Measurements from ENCODE around the gene DOCK8.

DOCK8 gene

GRCh38 chr9:268616-269015 lies 54.0 kb downstream of the DOCK8 start:
- TF ChIP-seq, protein P1, sequence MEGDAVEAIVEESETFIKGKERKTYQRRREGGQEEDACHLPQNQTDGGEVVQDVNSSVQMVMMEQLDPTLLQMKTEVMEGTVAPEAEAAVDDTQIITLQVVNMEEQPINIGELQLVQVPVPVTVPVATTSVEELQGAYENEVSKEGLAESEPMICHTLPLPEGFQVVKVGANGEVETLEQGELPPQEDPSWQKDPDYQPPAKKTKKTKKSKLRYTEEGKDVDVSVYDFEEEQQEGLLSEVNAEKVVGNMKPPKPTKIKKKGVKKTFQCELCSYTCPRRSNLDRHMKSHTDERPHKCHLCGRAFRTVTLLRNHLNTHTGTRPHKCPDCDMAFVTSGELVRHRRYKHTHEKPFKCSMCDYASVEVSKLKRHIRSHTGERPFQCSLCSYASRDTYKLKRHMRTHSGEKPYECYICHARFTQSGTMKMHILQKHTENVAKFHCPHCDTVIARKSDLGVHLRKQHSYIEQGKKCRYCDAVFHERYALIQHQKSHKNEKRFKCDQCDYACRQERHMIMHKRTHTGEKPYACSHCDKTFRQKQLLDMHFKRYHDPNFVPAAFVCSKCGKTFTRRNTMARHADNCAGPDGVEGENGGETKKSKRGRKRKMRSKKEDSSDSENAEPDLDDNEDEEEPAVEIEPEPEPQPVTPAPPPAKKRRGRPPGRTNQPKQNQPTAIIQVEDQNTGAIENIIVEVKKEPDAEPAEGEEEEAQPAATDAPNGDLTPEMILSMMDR (IDR thresholded peaks at IDR 0.05; ENCODE audit: control extremely low read depth, extremely low read depth, low read depth, missing control alignments) = no peak
- POLR2A ChIA-PET = no interaction called here

DNA sequence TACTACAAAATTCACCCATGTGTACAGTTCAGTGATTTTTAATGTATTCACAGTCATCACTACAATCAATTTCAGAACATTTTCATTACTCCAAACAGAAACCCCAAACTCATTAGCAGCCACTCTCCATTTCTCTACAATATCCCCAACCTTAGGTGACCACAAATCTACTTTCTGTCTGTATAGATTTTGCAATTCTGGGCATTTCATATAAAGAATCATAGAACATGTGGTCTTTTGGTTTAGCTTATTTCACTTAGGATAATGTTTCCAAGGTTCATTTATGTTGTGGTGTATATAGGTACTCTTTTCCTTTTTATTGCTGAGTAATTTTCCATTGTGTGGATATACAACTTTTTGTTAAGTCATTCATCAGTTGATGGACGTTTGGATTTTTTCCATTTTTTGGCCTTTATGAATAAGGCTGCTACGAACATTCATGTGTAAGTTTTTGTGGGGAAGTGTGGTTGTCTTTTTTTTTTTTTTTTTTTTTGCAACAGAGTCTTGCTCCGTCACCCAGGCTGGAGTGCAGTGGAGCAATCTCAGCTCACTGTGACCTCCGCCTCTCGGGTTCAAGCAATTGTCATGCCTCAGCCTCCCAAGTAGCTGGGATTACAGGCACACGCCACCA lies 54.5 kb downstream of the DOCK8 start:
- ChIA-PET POLR2A (no interaction called here), CTCF (interaction anchor here (1.1 to 1.9 kb wide), 3 partner anchors 18 to 54 kb away, joined by 3 to 8 read pairs (median 3); partner anchors contain the start of gene DOCK8)
- TF ChIP-seq, protein P1 (IDR thresholded peaks at IDR 0.05; ENCODE audit: control extremely low read depth, extremely low read depth, low read depth, missing control alignments) = no peak
- DNase-seq (ENCODE audit: extremely low spot score) = no peak

More at GRCh38 chr9:268616-269015, 54.0 kb downstream of the DOCK8 start:
- no peak for DNase-seq (ENCODE audit: extremely low spot score)
- CTCF ChIA-PET = interaction anchor here (1.9 to 3.2 kb wide), 2 partner anchors 11 to 53 kb away, joined by 8 to 14 read pairs; partner anchors contain the start of gene DOCK8

- POLR2A ChIA-PET = no interaction called here
- TF ChIP-seq, protein P1 (IDR thresholded peaks at IDR 0.05; ENCODE audit: control extremely low read depth, extremely low read depth, low read depth, missing control alignments) = no peak
These were observed 56.1 kb downstream of the DOCK8 start for GRCh38 chr9:270657-271237.

DNA sequence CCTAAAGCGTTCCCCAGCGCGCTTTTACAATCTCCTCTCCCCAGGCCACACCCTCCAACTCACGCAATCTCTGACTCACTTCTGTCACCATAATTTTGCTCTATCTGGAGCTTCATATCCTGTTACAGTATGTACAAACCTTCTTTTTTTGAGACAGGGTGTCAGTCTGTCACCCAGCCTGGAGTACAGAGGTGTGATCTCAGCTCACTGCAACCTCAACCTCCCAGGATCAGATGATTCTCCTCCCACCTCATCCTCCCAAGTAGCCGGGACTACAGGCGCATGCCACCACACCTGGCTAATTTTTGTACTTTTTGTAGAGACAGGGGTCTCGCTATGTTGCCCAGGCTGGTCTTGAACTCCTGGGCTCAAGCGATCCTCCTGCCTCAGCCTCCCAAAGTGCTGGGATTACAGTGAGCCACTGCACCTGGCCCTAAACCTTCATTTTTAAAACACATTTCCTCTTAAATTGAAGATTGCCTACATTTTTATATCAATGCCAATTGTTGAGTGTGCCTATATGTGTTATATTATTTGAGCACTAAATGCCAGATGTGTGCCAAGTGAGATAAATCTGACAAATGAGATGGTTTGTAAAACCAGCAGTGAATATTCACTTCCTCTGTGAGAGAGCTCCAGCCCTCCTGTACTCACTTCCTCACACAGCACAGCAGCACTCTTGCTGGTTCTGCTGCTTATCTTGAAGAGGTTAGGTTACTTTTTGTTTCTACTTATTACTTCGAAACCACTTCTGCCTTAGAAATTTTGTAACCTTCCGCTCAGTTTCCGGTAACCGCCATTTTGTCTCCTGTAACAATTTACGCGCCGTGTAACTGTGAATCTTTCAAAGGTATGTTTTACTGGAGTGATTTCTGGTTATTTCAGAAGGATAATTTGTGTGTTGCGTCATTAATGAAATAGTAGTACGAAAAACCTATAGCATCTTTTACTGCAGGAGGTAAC lies 57.9 kb downstream of the DOCK8 start:
- ChIA-PET CTCF (interaction anchor here (1.0 to 3.4 kb wide), 6 partner anchors 7 to 58 kb away, joined by 3 to 12 read pairs (median 4); partner anchors contain the start of gene DOCK8), POLR2A (no interaction called here)
- TF ChIP-seq, protein P1 (IDR thresholded peaks at IDR 0.05; ENCODE audit: control extremely low read depth, extremely low read depth, low read depth, missing control alignments) = no peak
- peak; percentile 77 for DNase-seq (ENCODE audit: extremely low spot score)

More at GRCh38 chr9:270657-271237, 56.1 kb downstream of the DOCK8 start:
- CTCF ChIA-PET = interaction anchor here (1.7 to 2.2 kb wide), 2 partner anchors 55 to 56 kb away, joined by 4 to 8 read pairs; partner anchors contain the start of gene DOCK8
- DNase-seq (ENCODE audit: extremely low spot score) = no peak

DNA sequence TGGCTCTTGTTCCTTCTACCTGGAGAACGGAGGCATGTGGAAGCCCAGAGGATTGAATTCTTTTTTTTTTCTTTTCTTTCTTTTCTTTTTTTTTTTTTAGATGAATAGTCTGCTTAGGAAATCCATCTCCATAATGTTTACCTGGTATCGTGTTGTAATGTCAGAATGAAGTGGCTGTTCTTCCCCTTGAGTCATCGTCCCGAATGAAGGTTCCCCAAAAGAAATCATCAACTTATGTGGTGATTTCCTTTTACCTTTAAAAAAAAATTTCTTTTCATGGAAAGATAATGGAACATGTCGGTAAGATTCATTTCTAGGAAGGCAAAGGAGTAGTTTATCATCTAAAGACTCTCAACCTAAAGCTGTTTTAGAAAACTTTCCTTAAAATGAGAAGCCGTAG lies 59.7 kb downstream of the DOCK8 start:
- CTCF ChIA-PET = interaction anchor here (0.8 to 3.4 kb wide), 4 partner anchors 10 to 59 kb away, joined by 3 to 12 read pairs (median 3); no protein-coding TSS in a partner anchor

More for the DNA sequence above, 59.7 kb downstream of the DOCK8 start:
- DNase-seq (ENCODE audit: extremely low spot score) = no peak
- TF ChIP-seq, protein P1 (IDR thresholded peaks at IDR 0.05; ENCODE audit: control extremely low read depth, extremely low read depth, low read depth, missing control alignments) = no peak
- POLR2A ChIA-PET = no interaction called here
